ENCODE results near the gene TRIM71.

- TF ChIP-seq, protein P1, sequence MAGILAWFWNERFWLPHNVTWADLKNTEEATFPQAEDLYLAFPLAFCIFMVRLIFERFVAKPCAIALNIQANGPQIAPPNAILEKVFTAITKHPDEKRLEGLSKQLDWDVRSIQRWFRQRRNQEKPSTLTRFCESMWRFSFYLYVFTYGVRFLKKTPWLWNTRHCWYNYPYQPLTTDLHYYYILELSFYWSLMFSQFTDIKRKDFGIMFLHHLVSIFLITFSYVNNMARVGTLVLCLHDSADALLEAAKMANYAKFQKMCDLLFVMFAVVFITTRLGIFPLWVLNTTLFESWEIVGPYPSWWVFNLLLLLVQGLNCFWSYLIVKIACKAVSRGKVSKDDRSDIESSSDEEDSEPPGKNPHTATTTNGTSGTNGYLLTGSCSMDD (CRISPR knock-in tag; IDR thresholded peaks at IDR 0.05) = no peak
- TF ChIP-seq CEBPG (CRISPR knock-in tag; IDR thresholded peaks at IDR 0.05) = no peak
- TF ChIP-seq ZNF841 (CRISPR knock-in tag; IDR thresholded peaks at IDR 0.05; ENCODE audit: borderline replicate concordance) = no peak
- TF ChIP-seq ARHGAP35 (CRISPR knock-in tag; IDR thresholded peaks at IDR 0.05; ENCODE audit: borderline replicate concordance) = no peak
- TF ChIP-seq CEBPB (IDR thresholded peaks at IDR 0.05; ENCODE audit: borderline replicate concordance, low read depth, low read length) = no peak
- no peak for TF ChIP-seq ZNF747 (CRISPR knock-in tag; IDR thresholded peaks at IDR 0.05; ENCODE audit: borderline replicate concordance)
- no peak for TF ChIP-seq FOXK2 (IDR thresholded peaks at IDR 0.05)
Measured at GRCh38 chr3:32895701-32896100, 77.9 kb downstream of the TRIM71 start.

Measured in HepG2 (cell line).